SK-N-MC (cell line): ENCODE measurements around the gene PRND.

Experiments
- EZH2 ChIP-seq: fragments of 200-600 bp; sonication (generic); IDR thresholded peaks from one replicate; pipeline ENCODE4 v1.6.1; 2017; ENCODE audit warnings: antibody characterized with exemption
- FOXP2 ChIP-seq: optimal IDR thresholded peaks from 2 replicates; pipeline ENCODE3; 2011; ENCODE audit warnings: mild to moderate bottlenecking, moderate library complexity; ENCODE audit not compliant: insufficient read depth; ENCODE audit errors: extremely low read length, control extremely low read depth
- POLR2AphosphoS5 ChIP-seq: IDR thresholded peaks from 2 replicates; pipeline ENCODE4 v1.6.1; 2012; ENCODE audit warnings: mild to moderate bottlenecking, low read depth, low read length, borderline replicate concordance

DNA sequence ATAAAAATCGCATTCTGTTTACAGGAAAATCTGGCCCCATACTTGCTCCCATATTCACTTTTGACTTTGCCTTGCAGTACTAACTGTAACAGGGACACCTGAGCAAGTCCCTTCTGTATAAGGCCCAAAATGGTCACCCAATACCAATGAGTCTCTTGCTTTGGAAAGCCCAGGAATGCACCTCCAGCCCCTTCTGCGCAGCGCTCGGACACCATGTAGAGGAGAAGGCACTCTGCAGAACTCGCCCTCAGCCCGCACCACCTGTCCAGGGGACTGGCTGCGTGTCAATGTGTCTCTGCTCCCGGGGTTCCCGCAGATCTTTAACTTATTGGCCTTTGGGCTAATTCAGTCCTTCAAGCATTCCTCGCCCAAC lies 746 bp upstream of the PRND start:
- TF ChIP-seq POLR2AphosphoS5 (no peak), EZH2 (no peak), FOXP2 (no peak)
